Calu3 (cell line): ENCODE data around the gene FOXP1. TPM values are rescaled to one million over a fixed set of nuclear protein-coding genes. Genes with fewer than 3 reads are reported as not detected.

ENCODE experiments used
- BruUV-seq: library from RNA; stranded (reverse); fragments of 400-500 nt; replicated peaks from 2 replicates; lab custom pipeline; 2021; lab: Mats Ljungman, UMichigan
- CTCF ChIA-PET: fragments of 300-600 bp; sonication (Branson Sonifier 250); formaldehyde crosslinking; loops from one replicate; lab custom pipeline; 2022; ENCODE audit warnings: antibody characterized with exemption; lab: Charles Lee
- DNase-seq: peaks from one replicate; pipeline ENCODE4 v3.0.0; 2022
- H3K27ac Mint-ChIP-seq: one replicate; pipeline ENCODE4 v1.8.0; 2022; ENCODE audit warnings: mixed read lengths; ENCODE audit not compliant: unreplicated experiment
- H3K27me3 Mint-ChIP-seq: one replicate; pipeline ENCODE4 v1.8.0; 2022; ENCODE audit warnings: mixed read lengths; ENCODE audit not compliant: unreplicated experiment
- H3K36me3 Mint-ChIP-seq: one replicate; pipeline ENCODE4 v1.8.0; 2022; ENCODE audit warnings: mild to moderate bottlenecking, moderate library complexity, mixed read lengths; ENCODE audit not compliant: insufficient read depth, unreplicated experiment
- H3K4me1 Mint-ChIP-seq: one replicate; pipeline ENCODE4 v1.8.0; 2022; ENCODE audit warnings: mild to moderate bottlenecking, low read depth, mixed read lengths; ENCODE audit not compliant: unreplicated experiment
- H3K4me3 Mint-ChIP-seq: one replicate; pipeline ENCODE4 v1.8.0; 2022; ENCODE audit warnings: mild to moderate bottlenecking, low read depth, moderate library complexity, mixed read lengths; ENCODE audit not compliant: unreplicated experiment
- H3K9me3 Mint-ChIP-seq: one replicate; pipeline ENCODE4 v1.8.0; 2022; ENCODE audit warnings: low read depth, mixed read lengths; ENCODE audit not compliant: unreplicated experiment
- intact Hi-C: fragments of 100-400 bp; cut with micrococcal nuclease; formaldehyde crosslinking; loops from one replicate; pipeline ENCODE4 v1.10.0; 2022; ENCODE audit not compliant: unreplicated experiment
- total RNA-seq: library from RNA; stranded (reverse); gene quantifications from 2 replicates; pipeline ENCODE4 v1.2.3, GENCODE V29; 2022
- TF ChIP-seq, protein P1 (sequence below): fragments of 200-600 bp; IDR thresholded peaks from one replicate; pipeline ENCODE4 v1.8.0; 2022; ENCODE audit warnings: antibody characterized with exemption; ENCODE audit not compliant: unreplicated experiment

The FOXP1 gene
- total RNA-seq, 1 experiment from 2014 or later, result 82.8 TPM

- intact Hi-C loops, result no loop called here
- CTCF ChIA-PET, result interaction anchor here (0.6 kb wide), 1 partner anchor 170 kb away, joined by 3 read pairs; no protein-coding TSS in a partner anchor
- peaks cover 32% of the 10 kb centered on the region for H3K4me1 Mint-ChIP-seq
- BruUV-seq, result no TSS peak
- H3K4me3 Mint-ChIP-seq, result no peak overlapping the region
- no peaks in the 10 kb centered on the region for H3K9me3 Mint-ChIP-seq
- H3K27me3 Mint-ChIP-seq, result no peaks in the 10 kb centered on the region
- TF ChIP-seq, protein P1, sequence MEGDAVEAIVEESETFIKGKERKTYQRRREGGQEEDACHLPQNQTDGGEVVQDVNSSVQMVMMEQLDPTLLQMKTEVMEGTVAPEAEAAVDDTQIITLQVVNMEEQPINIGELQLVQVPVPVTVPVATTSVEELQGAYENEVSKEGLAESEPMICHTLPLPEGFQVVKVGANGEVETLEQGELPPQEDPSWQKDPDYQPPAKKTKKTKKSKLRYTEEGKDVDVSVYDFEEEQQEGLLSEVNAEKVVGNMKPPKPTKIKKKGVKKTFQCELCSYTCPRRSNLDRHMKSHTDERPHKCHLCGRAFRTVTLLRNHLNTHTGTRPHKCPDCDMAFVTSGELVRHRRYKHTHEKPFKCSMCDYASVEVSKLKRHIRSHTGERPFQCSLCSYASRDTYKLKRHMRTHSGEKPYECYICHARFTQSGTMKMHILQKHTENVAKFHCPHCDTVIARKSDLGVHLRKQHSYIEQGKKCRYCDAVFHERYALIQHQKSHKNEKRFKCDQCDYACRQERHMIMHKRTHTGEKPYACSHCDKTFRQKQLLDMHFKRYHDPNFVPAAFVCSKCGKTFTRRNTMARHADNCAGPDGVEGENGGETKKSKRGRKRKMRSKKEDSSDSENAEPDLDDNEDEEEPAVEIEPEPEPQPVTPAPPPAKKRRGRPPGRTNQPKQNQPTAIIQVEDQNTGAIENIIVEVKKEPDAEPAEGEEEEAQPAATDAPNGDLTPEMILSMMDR, result no peak
- no peak for DNase-seq
- H3K36me3 Mint-ChIP-seq, result no peaks in the 10 kb centered on the region
- H3K27ac Mint-ChIP-seq, result no peak overlapping the region
Measured at GRCh38 chr3:71110385-71111222, 472.9 kb downstream of the FOXP1 start.

DNA sequence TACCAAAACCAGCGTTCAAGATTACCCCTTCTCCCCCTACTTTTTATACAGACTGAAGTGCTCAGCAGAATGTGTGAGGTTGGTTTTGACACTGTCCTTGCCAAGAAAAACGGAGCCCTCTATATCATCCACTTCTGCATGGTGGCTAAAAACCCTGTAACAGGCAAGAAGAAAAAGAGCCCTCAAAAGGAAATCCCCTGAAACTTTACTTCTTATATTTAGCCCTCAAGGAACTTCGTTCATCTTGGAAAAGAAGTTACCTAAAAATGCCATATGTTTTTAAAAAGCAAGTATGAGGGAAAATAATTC, 473.6 kb downstream of the FOXP1 start:
- DNase-seq, result no peak
- BruUV-seq, result no TSS peak
- CTCF ChIA-PET, result interaction anchor here (0.5 kb wide), 1 partner anchor 138 kb away, joined by 3 read pairs; no protein-coding TSS in a partner anchor

DNA sequence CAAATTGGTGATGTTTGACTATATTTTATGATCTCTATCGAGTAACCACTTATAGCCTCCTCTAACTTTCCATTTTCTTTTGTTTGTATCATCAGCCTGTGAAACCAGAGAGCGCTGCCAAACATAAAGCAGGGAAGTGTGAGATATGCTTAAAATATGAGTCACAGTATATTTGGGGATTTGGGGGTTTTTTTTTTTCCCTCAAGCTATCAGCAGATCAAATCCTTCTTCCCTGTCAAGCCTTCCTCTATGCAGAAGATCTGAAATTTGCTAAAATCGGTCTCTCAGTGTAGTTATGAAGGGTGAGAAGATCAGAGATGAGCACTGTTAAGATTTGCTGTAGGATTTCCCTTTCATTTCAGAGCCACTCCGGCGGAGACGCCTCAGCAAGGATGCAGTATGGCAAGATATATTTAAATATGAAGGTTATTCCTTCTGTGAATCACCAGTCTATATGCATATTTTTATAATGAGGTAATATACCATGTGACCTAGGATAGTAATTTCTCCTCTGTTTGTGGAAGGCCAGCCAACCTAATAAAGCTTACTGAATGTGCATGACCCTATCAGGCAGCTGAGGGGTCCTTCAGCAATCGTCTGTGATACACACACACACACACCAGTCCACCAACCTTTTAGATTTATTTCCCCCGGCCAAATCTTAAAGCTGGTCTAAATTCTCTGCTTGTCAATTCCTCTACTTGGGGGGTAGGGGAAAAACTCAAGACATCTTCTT, 474.1 kb downstream of the FOXP1 start:
- Mint-ChIP-seq H3K4me3 (no peak overlapping the region), H3K27me3 (no peaks in the 10 kb centered on the region), H3K9me3 (no peaks in the 10 kb centered on the region), H3K27ac (peak overlapping the region; percentile 47), H3K36me3 (no peaks in the 10 kb centered on the region), H3K4me1 (peaks cover 32% of the 10 kb centered on the region)
- no TSS peak for BruUV-seq
- CTCF ChIA-PET, result interaction anchor here (0.5 kb wide), 1 partner anchor 139 kb away, joined by 3 read pairs; no protein-coding TSS in a partner anchor
- no peak for DNase-seq
- TF ChIP-seq, protein P1, result no peak
- intact Hi-C loops, result no loop called here

More for the DNA sequence above, 473.6 kb downstream of the FOXP1 start:
- TF ChIP-seq, protein P1, result no peak
- Mint-ChIP-seq H3K36me3 (no peaks in the 10 kb centered on the region), H3K27ac (no peak overlapping the region), H3K9me3 (no peaks in the 10 kb centered on the region), H3K4me1 (peaks cover 32% of the 10 kb centered on the region), H3K4me3 (no peak overlapping the region), H3K27me3 (no peaks in the 10 kb centered on the region)
- intact Hi-C loops, result no loop called here

GRCh38 chr3:71107926-71108325, 475.6 kb downstream of the FOXP1 start:
- H3K27ac Mint-ChIP-seq, result no peak overlapping the region
- intact Hi-C loops, result no loop called here
- CTCF ChIA-PET, result interaction anchor here (0.6 kb wide), 1 partner anchor 134 kb away, joined by 3 read pairs; no protein-coding TSS in a partner anchor
- BruUV-seq, result no TSS peak
- no peak overlapping the region for H3K4me3 Mint-ChIP-seq
- TF ChIP-seq, protein P1, result no peak
- DNase-seq, result no peak
- peaks cover 32% of the 10 kb centered on the region for H3K4me1 Mint-ChIP-seq
- no peaks in the 10 kb centered on the region for H3K36me3 Mint-ChIP-seq
- no peaks in the 10 kb centered on the region for H3K9me3 Mint-ChIP-seq
- no peaks in the 10 kb centered on the region for H3K27me3 Mint-ChIP-seq
